SW480 (cell line): Measurements from ENCODE around the gene TBC1D13.
"Not testable (repeated sequence)": the region's sequence is repeated elsewhere in the genome, so short reads cannot be mapped to it uniquely, and the experiment has no call there.

Experiments used
- DNase-seq: peaks from one replicate; pipeline ENCODE4 v3.0.0-alpha.2; 2016; ENCODE audit warnings: low spot score

Gene TBC1D13

GRCh38 chr9:128845186-128845931, 58.3 kb downstream of the TBC1D13 start:
- no peak for DNase-seq

- no peak for DNase-seq
Observed at GRCh38 chr9:128846680-128847030, 59.6 kb downstream of the TBC1D13 start.

- DNase-seq, result no peak
Observed at GRCh38 chr9:128847803-128848202, 60.8 kb downstream of the TBC1D13 start.

- DNase-seq, result not testable (repeated sequence)
Observed at GRCh38 chr9:128851024-128851423, 64.0 kb downstream of the TBC1D13 start.

- peak; percentile 50 for DNase-seq
Observed at GRCh38 chr9:128851779-128852600, 64.9 kb downstream of the TBC1D13 start.

- DNase-seq, result not testable (repeated sequence)
Observed at GRCh38 chr9:128852646-128853045, 65.6 kb downstream of the TBC1D13 start.

GRCh38 chr9:128854454-128854853, 67.4 kb downstream of the TBC1D13 start:
- not testable (repeated sequence) for DNase-seq

- not testable (repeated sequence) for DNase-seq
Observed at GRCh38 chr9:128858476-128858875, 71.4 kb downstream of the TBC1D13 start.
